GM18867 (cell line): ENCODE results near the gene VSIG2.

ENCODE experiments used
- ATAC-seq: cut with Tn5 transposase; IDR thresholded peaks from one replicate; pipeline ENCODE4 v1.9.1; 2021; ENCODE audit warnings: mild to moderate bottlenecking, moderate library complexity; ENCODE audit not compliant: unreplicated experiment

VSIG2 gene

GRCh38 chr11:124749912-124750311 is 2.1 kb downstream of the VSIG2 start:
- no peak for ATAC-seq

- ATAC-seq = no peak
These were observed 3.3 kb downstream of the VSIG2 start for GRCh38 chr11:124748481-124749343.

GRCh38 chr11:124748100-124748418 is 4.0 kb downstream of the VSIG2 start:
- no peak for ATAC-seq

- ATAC-seq = no peak
These were observed 4.5 kb downstream of the VSIG2 start for GRCh38 chr11:124747406-124748099.

GRCh38 chr11:124746621-124747243 is 5.3 kb downstream of the VSIG2 start:
- peak; percentile 93 for ATAC-seq

GRCh38 chr11:124745835-124746620 is 6.0 kb downstream of the VSIG2 start:
- peak; percentile 22 for ATAC-seq

- no peak for ATAC-seq
These were observed 6.7 kb downstream of the VSIG2 start for GRCh38 chr11:124745270-124745834.

GRCh38 chr11:124743050-124743449 is 9.0 kb downstream of the VSIG2 start:
- no peak for ATAC-seq

- ATAC-seq = no peak
These were observed 9.5 kb downstream of the VSIG2 start for GRCh38 chr11:124742555-124742954.

GRCh38 chr11:124740277-124740882 is 11.7 kb downstream of the VSIG2 start:
- ATAC-seq = peak; percentile 38

- ATAC-seq = peak; percentile 99
These were observed 12.4 kb downstream of the VSIG2 start, which contains the start of gene NRGN for GRCh38 chr11:124739479-124740276. NRGN (plus strand) TSS chr11:124739942; CDS start chr11:124740085, 143 bp downstream.

GRCh38 chr11:124738713-124739478 is 13.2 kb downstream of the VSIG2 start:
- no peak for ATAC-seq

GRCh38 chr11:124737638-124738305 is 14.3 kb downstream of the VSIG2 start:
- no peak for ATAC-seq

- no peak for ATAC-seq
These were observed 15.3 kb downstream of the VSIG2 start for GRCh38 chr11:124736736-124737135.

GRCh38 chr11:124732230-124732629 is 19.8 kb downstream of the VSIG2 start:
- no peak for ATAC-seq

- no peak for ATAC-seq
These were observed 22.5 kb downstream of the VSIG2 start for GRCh38 chr11:124729571-124729970.

- ATAC-seq = no peak
These were observed 23.9 kb downstream of the VSIG2 start for GRCh38 chr11:124728134-124728533.

- ATAC-seq = no peak
These were observed 24.6 kb downstream of the VSIG2 start for GRCh38 chr11:124727474-124727873.
